Fibroblast of skin of right biceps (primary cell): ENCODE measurements around the gene MAP3K12.

Experiments
- DNase-seq: peaks from one replicate; pipeline ENCODE4 v3.0.0-alpha.2; 2013

The MAP3K12 gene

GRCh38 chr12:53508534-53509170 lies 9.4 kb upstream of the MAP3K12 start:
- DNase-seq: peak; percentile 68

- no peak for DNase-seq
Observed at GRCh38 chr12:53507603-53507885, 8.3 kb upstream of the MAP3K12 start.

GRCh38 chr12:53506881-53507602 lies 7.8 kb upstream of the MAP3K12 start, which contains the start of gene NPFF:
Gene NPFF, minus strand, starts transcription at chr12:53507484. Its CDS starts 10 bp downstream, at chr12:53507474.
- DNase-seq: no peak

GRCh38 chr12:53506450-53506785 lies 7.2 kb upstream of the MAP3K12 start:
- no peak for DNase-seq

- no peak for DNase-seq
Observed at GRCh38 chr12:53505555-53506449, 6.5 kb upstream of the MAP3K12 start.

- DNase-seq: no peak
Observed at GRCh38 chr12:53505086-53505485, 5.8 kb upstream of the MAP3K12 start.

- DNase-seq: no peak
Observed at GRCh38 chr12:53504004-53504920, 5.0 kb upstream of the MAP3K12 start.

GRCh38 chr12:53502983-53503728 lies 3.9 kb upstream of the MAP3K12 start:
- no peak for DNase-seq

GRCh38 chr12:53502331-53502730 lies 3.1 kb upstream of the MAP3K12 start:
- DNase-seq: no peak

- no peak for DNase-seq
Observed at GRCh38 chr12:53501615-53502181, 2.4 kb upstream of the MAP3K12 start.

- peak; percentile 100 for DNase-seq
Observed at GRCh38 chr12:53500776-53501614, 1.7 kb upstream of the MAP3K12 start, which contains the start of gene TARBP2. Gene TARBP2, plus strand, starts transcription at chr12:53501283. Its CDS starts 126 bp downstream, at chr12:53501409.

GRCh38 chr12:53500142-53500775 lies 1.0 kb upstream of the MAP3K12 start:
- DNase-seq: peak; percentile 60

GRCh38 chr12:53498235-53498630 lies 1.0 kb downstream of the MAP3K12 start:
- DNase-seq: no peak

- DNase-seq: no peak
Observed at GRCh38 chr12:53497461-53497860, 1.8 kb downstream of the MAP3K12 start.

GRCh38 chr12:53496752-53497032 lies 2.6 kb downstream of the MAP3K12 start:
- no peak for DNase-seq

GRCh38 chr12:53495903-53496751 lies 3.1 kb downstream of the MAP3K12 start:
- peak; percentile 69 for DNase-seq

GRCh38 chr12:53493610-53494391 lies 5.5 kb downstream of the MAP3K12 start:
- no peak for DNase-seq

- peak; percentile 91 for DNase-seq
Observed at GRCh38 chr12:53492830-53493609, 6.2 kb downstream of the MAP3K12 start.
